Stomach (tissue), 4 donors: ENCODE measurements around the gene PLCH1.

Source experiments
- CTCF ChIP-seq, 7 experiments: fragments of 450-650 bp in 4 of 7; fragments of 200-600 bp in 3 of 7; sonication (generic) in 3 of 7; IDR thresholded peaks; one replicate each; pipeline ENCODE4 v1.5.1; 2016 to 2019; ENCODE audit warnings: antibody characterized with exemption in 7 of 7, control low read depth in 2 of 7, mild to moderate bottlenecking in 1 of 7
- POLR2AphosphoS5 ChIP-seq, 3 donors: sonication (generic); formaldehyde crosslinking; IDR thresholded peaks; one replicate each; pipeline ENCODE4 v1.6.1; 2016; ENCODE audit warnings: antibody characterized with exemption in 3 of 3

GRCh38 chr3:155441026-155441425, 303.8 kb downstream of the PLCH1 start:
- TF ChIP-seq POLR2AphosphoS5 (IDR thresholded peaks at IDR 0.05) = no peak
- TF ChIP-seq CTCF (IDR thresholded peaks at IDR 0.05) = no peak
